GM10248 (cell line): ENCODE measurements around the gene AMOTL1.
A peak's percentile ranks its signal among the peaks of the same experiment; 100 is the strongest.

Source experiments
- CTCF ChIA-PET: fragments of 300-600 bp; sonication (Branson Sonifier 250); formaldehyde crosslinking; extraction: SDS; loops from one replicate; lab custom pipeline; 2021; ENCODE audit warnings: antibody characterized with exemption; lab: Yijun Ruan, JAX
- POLR2A ChIA-PET: fragments of 350-650 bp; sonication (Branson Sonifier 250); formaldehyde crosslinking; extraction: SDS; loops from one replicate; lab custom pipeline; 2020; ENCODE audit warnings: antibody characterized with exemption; lab: Yijun Ruan, JAX
- DNase-seq: peaks from one replicate; pipeline ENCODE4 v3.0.0; 2012; ENCODE audit errors: extremely low spot score
- TF ChIP-seq, protein P1 (sequence below): IDR thresholded peaks from 2 replicates; pipeline ENCODE4 v1.5.1; 2012; ENCODE audit warnings: mild to moderate bottlenecking, low read depth; ENCODE audit errors: extremely low read depth, missing control alignments, control extremely low read depth

Gene AMOTL1

GRCh38 chr11:94882931-94883330 lies 114.8 kb downstream of the AMOTL1 start:
- CTCF ChIA-PET: interaction anchor here (1.1 to 1.3 kb wide), 3 partner anchors 9 to 260 kb away, joined by 3 read pairs; no protein-coding TSS in a partner anchor
- TF ChIP-seq, protein P1, sequence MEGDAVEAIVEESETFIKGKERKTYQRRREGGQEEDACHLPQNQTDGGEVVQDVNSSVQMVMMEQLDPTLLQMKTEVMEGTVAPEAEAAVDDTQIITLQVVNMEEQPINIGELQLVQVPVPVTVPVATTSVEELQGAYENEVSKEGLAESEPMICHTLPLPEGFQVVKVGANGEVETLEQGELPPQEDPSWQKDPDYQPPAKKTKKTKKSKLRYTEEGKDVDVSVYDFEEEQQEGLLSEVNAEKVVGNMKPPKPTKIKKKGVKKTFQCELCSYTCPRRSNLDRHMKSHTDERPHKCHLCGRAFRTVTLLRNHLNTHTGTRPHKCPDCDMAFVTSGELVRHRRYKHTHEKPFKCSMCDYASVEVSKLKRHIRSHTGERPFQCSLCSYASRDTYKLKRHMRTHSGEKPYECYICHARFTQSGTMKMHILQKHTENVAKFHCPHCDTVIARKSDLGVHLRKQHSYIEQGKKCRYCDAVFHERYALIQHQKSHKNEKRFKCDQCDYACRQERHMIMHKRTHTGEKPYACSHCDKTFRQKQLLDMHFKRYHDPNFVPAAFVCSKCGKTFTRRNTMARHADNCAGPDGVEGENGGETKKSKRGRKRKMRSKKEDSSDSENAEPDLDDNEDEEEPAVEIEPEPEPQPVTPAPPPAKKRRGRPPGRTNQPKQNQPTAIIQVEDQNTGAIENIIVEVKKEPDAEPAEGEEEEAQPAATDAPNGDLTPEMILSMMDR: no peak
- POLR2A ChIA-PET: no interaction called here
- peak; percentile 3 for DNase-seq

DNA sequence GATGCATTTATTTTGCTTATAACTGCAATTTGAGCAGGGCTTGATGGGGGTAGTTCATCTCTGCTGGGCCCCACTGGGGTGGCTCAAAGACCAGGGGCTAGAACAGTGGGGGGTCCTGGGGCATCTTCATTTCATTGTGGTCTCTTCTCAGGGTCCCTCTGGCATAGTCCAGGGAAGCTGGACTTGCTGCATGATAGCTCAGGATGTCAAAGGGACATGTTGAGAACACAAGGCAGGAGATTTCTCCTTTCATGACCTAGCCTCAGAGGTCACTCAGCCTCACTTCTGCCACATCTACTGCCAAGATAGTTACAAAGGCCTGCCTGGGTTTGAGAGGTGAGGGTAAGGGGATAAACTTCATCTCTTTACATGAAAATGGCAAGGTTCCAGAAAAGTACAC lies 115.7 kb downstream of the AMOTL1 start:
- TF ChIP-seq, protein P1: no peak
- DNase-seq: peak; percentile 3
- POLR2A ChIA-PET: no interaction called here
- CTCF ChIA-PET: interaction anchor here (1.1 to 1.4 kb wide), 5 partner anchors 10 to 260 kb away, joined by 3 to 4 read pairs (median 3); no protein-coding TSS in a partner anchor

GRCh38 chr11:94884376-94884775 lies 116.2 kb downstream of the AMOTL1 start:
- CTCF ChIA-PET: interaction anchor here (1.1 to 1.8 kb wide), 5 partner anchors 12 to 363 kb away, joined by 3 to 4 read pairs (median 3); no protein-coding TSS in a partner anchor
- peak; percentile 5 for DNase-seq
- TF ChIP-seq, protein P1: no peak
- POLR2A ChIA-PET: no interaction called here

DNA sequence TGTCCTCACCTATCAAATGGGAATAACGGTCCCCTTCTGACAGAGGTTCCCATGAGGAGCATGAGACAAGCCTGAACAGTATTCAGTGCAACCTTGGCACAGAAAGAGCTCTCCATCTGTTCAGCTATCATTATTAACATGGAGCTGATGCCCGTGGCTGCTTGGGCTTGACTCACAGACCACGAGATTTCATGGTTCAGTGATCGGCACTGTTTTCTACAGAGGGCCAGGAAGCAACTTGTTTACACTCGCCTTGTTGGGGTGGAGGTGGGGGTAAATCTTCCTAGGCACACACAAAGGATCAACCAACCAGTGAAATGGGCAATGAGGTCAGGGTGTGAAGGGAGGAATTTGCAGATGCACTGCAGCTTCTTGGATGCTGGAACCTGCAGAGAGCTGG lies 117.0 kb downstream of the AMOTL1 start:
- DNase-seq: peak; percentile 13
- ChIA-PET POLR2A (no interaction called here), CTCF (interaction anchor here (1.1 to 1.8 kb wide), 5 partner anchors 11 to 364 kb away, joined by 3 to 6 read pairs (median 3); no protein-coding TSS in a partner anchor)

DNA sequence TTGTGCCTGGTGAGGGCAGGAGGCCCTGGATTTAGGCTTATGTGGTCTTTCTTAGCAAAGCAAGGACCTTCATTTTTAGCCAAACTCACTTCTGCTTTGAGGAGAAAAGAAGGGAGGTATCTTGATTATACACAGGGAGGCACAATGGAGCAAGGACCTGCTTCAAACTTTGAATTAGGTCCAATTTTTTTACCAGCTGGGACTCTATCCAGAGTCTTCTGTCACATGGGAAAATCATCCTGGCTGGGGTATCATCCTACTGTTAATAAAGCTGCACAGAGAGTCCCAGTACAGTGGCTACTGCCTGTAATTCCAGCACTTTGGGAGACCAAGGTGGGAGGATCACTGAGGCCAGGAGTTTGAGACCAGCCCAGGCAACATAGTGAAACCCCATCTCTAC lies 117.4 kb downstream of the AMOTL1 start:
- CTCF ChIA-PET: interaction anchor here (1.0 to 1.8 kb wide), 5 partner anchors 12 to 364 kb away, joined by 3 to 6 read pairs (median 3); no protein-coding TSS in a partner anchor
- TF ChIP-seq, protein P1: no peak
- POLR2A ChIA-PET: no interaction called here
- no peak for DNase-seq

More for the DNA sequence above, 117.0 kb downstream of the AMOTL1 start:
- TF ChIP-seq, protein P1: no peak

GRCh38 chr11:94888204-94888603 lies 120.0 kb downstream of the AMOTL1 start:
- no peak for DNase-seq
- CTCF ChIA-PET: interaction anchor here (1.2 kb wide), 1 partner anchor 59 kb away, joined by 3 read pairs; no protein-coding TSS in a partner anchor
- POLR2A ChIA-PET: no interaction called here
- TF ChIP-seq, protein P1: no peak
